HG02571 (cell line): ENCODE data around the gene GM2A.
"Not testable (repeated sequence)": the region's sequence is repeated elsewhere in the genome, so short reads cannot be mapped to it uniquely, and the experiment has no call there.

Experiments
- ATAC-seq: cut with Tn5 transposase; IDR thresholded peaks from one replicate; pipeline ENCODE4 v1.9.1; 2021; ENCODE audit warnings: mild to moderate bottlenecking, moderate library complexity; ENCODE audit not compliant: unreplicated experiment

Gene GM2A

GRCh38 chr5:151227918-151228447, 25.0 kb upstream of the GM2A start:
- no peak for ATAC-seq

- ATAC-seq, result no peak
Measured at GRCh38 chr5:151228986-151229385, 24.0 kb upstream of the GM2A start.

GRCh38 chr5:151230048-151230680, 22.8 kb upstream of the GM2A start:
- no peak for ATAC-seq

GRCh38 chr5:151231359-151231758, 21.6 kb upstream of the GM2A start:
- no peak for ATAC-seq

GRCh38 chr5:151233616-151234085, 19.3 kb upstream of the GM2A start:
- ATAC-seq, result peak; percentile 63

- ATAC-seq, result peak; percentile 76
Measured at GRCh38 chr5:151234476-151235238, 18.3 kb upstream of the GM2A start.

GRCh38 chr5:151235239-151235571, 17.8 kb upstream of the GM2A start:
- ATAC-seq, result not testable (repeated sequence)

GRCh38 chr5:151236888-151237287, 16.1 kb upstream of the GM2A start:
- no peak for ATAC-seq

- no peak for ATAC-seq
Measured at GRCh38 chr5:151237685-151238084, 15.3 kb upstream of the GM2A start.

- no peak for ATAC-seq
Measured at GRCh38 chr5:151238303-151238741, 14.7 kb upstream of the GM2A start.

GRCh38 chr5:151239237-151239861, 13.6 kb upstream of the GM2A start:
- no peak for ATAC-seq

GRCh38 chr5:151240268-151240835, 12.6 kb upstream of the GM2A start:
- ATAC-seq, result not testable (repeated sequence)

- no peak for ATAC-seq
Measured at GRCh38 chr5:151240924-151241635, 11.9 kb upstream of the GM2A start.

GRCh38 chr5:151243127-151243526, 9.9 kb upstream of the GM2A start:
- no peak for ATAC-seq

- no peak for ATAC-seq
Measured at GRCh38 chr5:151243564-151243963, 9.4 kb upstream of the GM2A start.

GRCh38 chr5:151244206-151244605, 8.8 kb upstream of the GM2A start:
- no peak for ATAC-seq

GRCh38 chr5:151245680-151246219, 7.2 kb upstream of the GM2A start:
- ATAC-seq, result no peak

GRCh38 chr5:151248651-151249050, 4.3 kb upstream of the GM2A start:
- no peak for ATAC-seq

GRCh38 chr5:151249281-151249680, 3.7 kb upstream of the GM2A start:
- ATAC-seq, result no peak

- ATAC-seq, result no peak
Measured at GRCh38 chr5:151250346-151251000, 2.5 kb upstream of the GM2A start.
